DOHH2 (cell line): ENCODE measurements around the gene TNNT1.

Experiments
- EZH2phosphoT487 ChIP-seq: fragments of 200-600 bp; sonication (generic); IDR thresholded peaks from 2 replicates; pipeline ENCODE4 v1.6.1; 2017; ENCODE audit warnings: borderline replicate concordance, mild to moderate bottlenecking, antibody characterized with exemption, low read length, moderate library complexity, mixed read lengths
- TF ChIP-seq, protein P1 (sequence below): fragments of 200-600 bp; sonication (generic); IDR thresholded peaks from one replicate; pipeline ENCODE4 v1.5.1; 2014; ENCODE audit warnings: antibody characterized with exemption, mild to moderate bottlenecking, low read depth, low read length; ENCODE audit not compliant: poor library complexity, severe bottlenecking

- TF ChIP-seq, protein P1, sequence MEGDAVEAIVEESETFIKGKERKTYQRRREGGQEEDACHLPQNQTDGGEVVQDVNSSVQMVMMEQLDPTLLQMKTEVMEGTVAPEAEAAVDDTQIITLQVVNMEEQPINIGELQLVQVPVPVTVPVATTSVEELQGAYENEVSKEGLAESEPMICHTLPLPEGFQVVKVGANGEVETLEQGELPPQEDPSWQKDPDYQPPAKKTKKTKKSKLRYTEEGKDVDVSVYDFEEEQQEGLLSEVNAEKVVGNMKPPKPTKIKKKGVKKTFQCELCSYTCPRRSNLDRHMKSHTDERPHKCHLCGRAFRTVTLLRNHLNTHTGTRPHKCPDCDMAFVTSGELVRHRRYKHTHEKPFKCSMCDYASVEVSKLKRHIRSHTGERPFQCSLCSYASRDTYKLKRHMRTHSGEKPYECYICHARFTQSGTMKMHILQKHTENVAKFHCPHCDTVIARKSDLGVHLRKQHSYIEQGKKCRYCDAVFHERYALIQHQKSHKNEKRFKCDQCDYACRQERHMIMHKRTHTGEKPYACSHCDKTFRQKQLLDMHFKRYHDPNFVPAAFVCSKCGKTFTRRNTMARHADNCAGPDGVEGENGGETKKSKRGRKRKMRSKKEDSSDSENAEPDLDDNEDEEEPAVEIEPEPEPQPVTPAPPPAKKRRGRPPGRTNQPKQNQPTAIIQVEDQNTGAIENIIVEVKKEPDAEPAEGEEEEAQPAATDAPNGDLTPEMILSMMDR = no peak
- TF ChIP-seq EZH2phosphoT487 = no peak
Measured at GRCh38 chr19:55193481-55193880, 44.5 kb upstream of the TNNT1 start.
